ENCODE data around the gene CLIC3.

DNA sequence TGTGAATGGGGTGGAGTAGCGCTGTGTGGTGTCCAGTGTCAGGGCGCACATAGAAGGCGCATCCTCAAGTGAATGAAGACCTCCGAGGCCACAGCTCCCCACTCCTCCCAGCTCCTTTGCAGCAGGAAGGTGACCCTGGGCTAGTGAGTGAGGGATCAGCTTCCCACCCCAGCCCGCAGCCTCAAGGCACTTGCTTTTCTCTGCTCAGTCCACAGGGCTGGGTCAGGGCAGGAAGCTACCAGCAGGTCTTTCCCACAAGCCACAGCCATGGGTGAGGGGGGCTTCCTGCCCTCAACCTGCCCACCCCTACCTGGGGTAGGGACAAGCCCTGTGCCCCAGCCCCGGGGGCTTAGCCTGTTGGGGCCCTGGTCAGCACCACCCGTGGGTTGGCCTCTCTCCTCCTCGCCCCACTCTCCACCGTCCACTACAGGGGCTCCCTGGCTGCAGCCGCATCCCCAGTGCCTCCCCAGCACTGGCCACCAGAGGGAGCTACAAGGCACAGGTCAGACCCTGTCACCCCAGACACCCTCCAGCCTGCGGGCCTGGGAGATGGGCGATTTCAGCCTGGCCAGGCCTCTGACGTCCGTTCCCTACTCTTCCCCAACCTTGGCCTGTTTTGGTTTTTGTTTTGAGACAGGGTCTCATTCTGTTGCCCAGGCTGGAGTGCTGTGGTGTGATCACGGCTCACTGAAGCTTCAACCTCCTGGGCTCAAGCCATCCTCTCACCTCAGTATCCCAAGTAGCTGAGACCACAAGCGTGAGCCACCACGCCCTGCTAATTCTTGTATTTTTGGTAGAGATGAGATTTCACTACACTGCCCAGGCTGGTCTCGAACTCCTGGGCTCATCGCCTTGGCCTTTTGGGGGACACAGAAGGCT lies 32.9 kb upstream of the CLIC3 start:
- TF ChIP-seq, protein P1, sequence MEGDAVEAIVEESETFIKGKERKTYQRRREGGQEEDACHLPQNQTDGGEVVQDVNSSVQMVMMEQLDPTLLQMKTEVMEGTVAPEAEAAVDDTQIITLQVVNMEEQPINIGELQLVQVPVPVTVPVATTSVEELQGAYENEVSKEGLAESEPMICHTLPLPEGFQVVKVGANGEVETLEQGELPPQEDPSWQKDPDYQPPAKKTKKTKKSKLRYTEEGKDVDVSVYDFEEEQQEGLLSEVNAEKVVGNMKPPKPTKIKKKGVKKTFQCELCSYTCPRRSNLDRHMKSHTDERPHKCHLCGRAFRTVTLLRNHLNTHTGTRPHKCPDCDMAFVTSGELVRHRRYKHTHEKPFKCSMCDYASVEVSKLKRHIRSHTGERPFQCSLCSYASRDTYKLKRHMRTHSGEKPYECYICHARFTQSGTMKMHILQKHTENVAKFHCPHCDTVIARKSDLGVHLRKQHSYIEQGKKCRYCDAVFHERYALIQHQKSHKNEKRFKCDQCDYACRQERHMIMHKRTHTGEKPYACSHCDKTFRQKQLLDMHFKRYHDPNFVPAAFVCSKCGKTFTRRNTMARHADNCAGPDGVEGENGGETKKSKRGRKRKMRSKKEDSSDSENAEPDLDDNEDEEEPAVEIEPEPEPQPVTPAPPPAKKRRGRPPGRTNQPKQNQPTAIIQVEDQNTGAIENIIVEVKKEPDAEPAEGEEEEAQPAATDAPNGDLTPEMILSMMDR (IDR thresholded peaks at IDR 0.05; ENCODE audit: low read depth, low read length) = peak; percentile 76
- TF ChIP-seq EZH2phosphoT487 (IDR thresholded peaks at IDR 0.05; ENCODE audit: low read depth) = no peak
